ENCODE measurements around the gene KLHL3. TPM values are rescaled to one million over a fixed set of nuclear protein-coding genes. Genes with fewer than 3 reads are reported as not detected.

The KLHL3 gene
- total RNA-seq, 2 donors from 2014 or later, result 4.4 to 6.3 TPM

DNA sequence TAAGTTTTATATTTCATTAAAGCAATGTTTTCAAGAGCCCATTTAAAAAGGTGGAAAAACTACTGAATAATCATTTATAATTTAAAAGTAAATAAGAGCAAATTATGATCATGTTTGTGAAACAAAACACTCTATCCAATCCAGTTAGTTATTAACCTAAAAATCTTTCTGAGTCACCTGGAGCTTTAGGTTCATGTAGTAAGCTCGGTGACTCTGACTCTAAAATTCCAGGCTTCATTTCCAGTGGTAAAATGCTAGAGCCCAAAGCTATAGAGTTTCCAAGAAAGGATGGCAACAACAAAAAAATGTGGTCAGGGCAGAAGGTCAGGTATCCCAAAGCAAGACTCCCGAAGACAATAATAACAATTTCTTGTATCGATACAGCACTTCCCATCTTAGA is 160.7 kb downstream of the KLHL3 start:
- H3K27ac ChIP-seq, result no peak overlapping the region
- H3K4me3 ChIP-seq, result no peak overlapping the region
- no peak overlapping the region for H3K9ac ChIP-seq (ENCODE audit: low read depth in 2 of 2, low read length in 2 of 2)
- no peaks in the 10 kb centered on the region for H3K4me1 ChIP-seq
- intact Hi-C loops (cut with DNase I), result no loop called here
- H3K9me3 ChIP-seq, result no peaks in the 10 kb centered on the region
- H3K27me3 ChIP-seq, result no peaks in the 10 kb centered on the region
- TF ChIP-seq CTCF (IDR thresholded peaks at IDR 0.05), result no peak
- no peaks in the 10 kb centered on the region for H3K36me3 ChIP-seq
- no peak for DNase-seq

GRCh38 chr5:137573376-137573775 is 162.5 kb downstream of the KLHL3 start:
- Histone ChIP-seq H3K4me1 (no peaks in the 10 kb centered on the region), H3K27ac (no peak overlapping the region), H3K9ac (ENCODE audit: low read depth in 2 of 2, low read length in 2 of 2) (no peak overlapping the region), H3K4me3 (no peak overlapping the region), H3K36me3 (no peaks in the 10 kb centered on the region), H3K27me3 (no peaks in the 10 kb centered on the region), H3K9me3 (no peaks in the 10 kb centered on the region)
- no peak for TF ChIP-seq CTCF (IDR thresholded peaks at IDR 0.05)
- intact Hi-C loops (cut with DNase I), result no loop called here
- no peak for DNase-seq

- intact Hi-C loops (cut with DNase I), result no loop called here
- H3K36me3 ChIP-seq, result no peaks in the 10 kb centered on the region
- H3K4me1 ChIP-seq, result no peaks in the 10 kb centered on the region
- H3K9me3 ChIP-seq, result no peaks in the 10 kb centered on the region
- no peak for TF ChIP-seq CTCF (IDR thresholded peaks at IDR 0.05)
- H3K4me3 ChIP-seq, result no peak overlapping the region
- H3K27ac ChIP-seq, result no peak overlapping the region
- H3K9ac ChIP-seq (ENCODE audit: low read depth in 2 of 2, low read length in 2 of 2), result no peak overlapping the region
- no peaks in the 10 kb centered on the region for H3K27me3 ChIP-seq
- no peak for DNase-seq
Observed at GRCh38 chr5:137572042-137572695, 163.7 kb downstream of the KLHL3 start.

DNA sequence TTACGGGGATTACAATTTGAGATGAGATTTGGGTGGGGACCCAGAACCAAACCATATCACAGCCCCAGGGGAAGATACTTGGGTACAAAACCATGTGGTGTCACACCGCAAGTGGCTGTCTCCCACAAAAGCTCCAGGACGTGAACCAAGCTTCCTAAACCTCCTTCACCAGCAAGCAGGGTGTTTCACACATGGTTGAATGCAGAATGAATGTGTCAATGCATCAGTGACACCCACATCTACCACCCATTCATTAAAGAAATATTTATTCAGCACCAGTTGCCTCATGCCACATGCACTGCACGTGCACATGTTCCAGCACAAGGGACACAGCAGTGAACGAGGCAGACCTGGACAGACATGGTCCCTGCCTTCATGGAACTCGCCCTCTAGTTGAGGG is 165.8 kb downstream of the KLHL3 start:
- H3K36me3 ChIP-seq, result no peaks in the 10 kb centered on the region
- DNase-seq, result no peak
- no peak overlapping the region for H3K4me3 ChIP-seq
- no peak overlapping the region for H3K9ac ChIP-seq (ENCODE audit: low read depth in 2 of 2, low read length in 2 of 2)
- H3K9me3 ChIP-seq, result no peaks in the 10 kb centered on the region
- no peak for TF ChIP-seq CTCF (IDR thresholded peaks at IDR 0.05)
- intact Hi-C loops (cut with DNase I), result no loop called here
- H3K27me3 ChIP-seq, result no peaks in the 10 kb centered on the region
- no peaks in the 10 kb centered on the region for H3K4me1 ChIP-seq
- H3K27ac ChIP-seq, result no peak overlapping the region

Small RNAs within 50 kb of the gene (microRNA-seq; reads per million reads assigned to microRNA genes)
- gene MIR874, result 544 reads per million, percentile 71 among the genes with 10 or more reads in this experiment

Other genes starting within 250 kb of the KLHL3 start
- 1 to 10 TPM; 2.1 to 8.5 TPM for gene SPOCK1, start 236.8 kb downstream of the KLHL3 start, total RNA-seq
- 10 to 100 TPM; 26.9 to 31.0 TPM for gene HNRNPA0, start 18.3 kb upstream of the KLHL3 start, total RNA-seq
- 1 to 10 TPM in 1 of 2 donors, under 1 TPM in 1; 0.35 to 3.2 TPM for gene MYOT, start 131.8 kb upstream of the KLHL3 start, total RNA-seq
- gene PKD2L2, start 153.4 kb upstream of the KLHL3 start, total RNA-seq, result not detected

All from colonic mucosa (tissue), 4 donors.